Hepatocyte (in vitro differentiated cells): Measurements from ENCODE around the gene CRYM. TPM values are rescaled to one million over a fixed set of nuclear protein-coding genes. Genes with fewer than 3 reads are reported as not detected.
"Not testable (repeated sequence)": the region's sequence is repeated elsewhere in the genome, so short reads cannot be mapped to it uniquely, and the experiment has no call there.

ENCODE experiments used
- DNase-seq: peaks from one replicate; pipeline ENCODE4 v3.0.0-alpha.2; 2016; ENCODE audit warnings: low spot score
- H2AFZ ChIP-seq: fragments of 200-600 bp; sonication (generic); 2 replicates; pipeline ENCODE4 v1.6.0; 2016; ENCODE audit warnings: antibody characterized with exemption, mild to moderate bottlenecking
- H3K27ac ChIP-seq: fragments of 200-600 bp; sonication (generic); 2 replicates; pipeline ENCODE4 v1.5.1; 2016; ENCODE audit warnings: mild to moderate bottlenecking
- H3K27me3 ChIP-seq: fragments of 200-600 bp; sonication (generic); 2 replicates; pipeline ENCODE4 v1.6.1; 2016
- H3K36me3 ChIP-seq: fragments of 200-600 bp; sonication (generic); replicated peaks from 2 replicates; pipeline ENCODE4 v1.5.1; 2016; ENCODE audit warnings: low read depth; ENCODE audit not compliant: insufficient read depth
- H3K4me1 ChIP-seq: fragments of 200-600 bp; sonication (generic); 2 replicates; pipeline ENCODE4 v1.5.1; 2016; ENCODE audit warnings: mild to moderate bottlenecking, moderate library complexity; ENCODE audit not compliant: insufficient read depth
- H3K4me2 ChIP-seq: fragments of 200-600 bp; sonication (generic); 2 replicates; pipeline ENCODE4 v1.6.0; 2016
- H3K4me3 ChIP-seq: fragments of 200-600 bp; sonication (generic); 2 replicates; pipeline ENCODE4 v1.5.1; 2016; ENCODE audit warnings: mild to moderate bottlenecking
- H3K79me2 ChIP-seq: fragments of 200-600 bp; sonication (generic); 2 replicates; pipeline ENCODE4 v1.6.0; 2017; ENCODE audit warnings: mild to moderate bottlenecking
- H3K9me2 ChIP-seq: fragments of 200-600 bp; sonication (generic); replicated peaks from 2 replicates; pipeline ENCODE4 v1.6.0; 2017; ENCODE audit warnings: mild to moderate bottlenecking; ENCODE audit not compliant: insufficient read depth
- H3K9me3 ChIP-seq: fragments of 200-600 bp; sonication (generic); 2 replicates; pipeline ENCODE4 v1.5.1; 2016; ENCODE audit warnings: low read depth, mild to moderate bottlenecking
- H4K20me1 ChIP-seq: fragments of 200-600 bp; sonication (generic); 2 replicates; pipeline ENCODE4 v1.6.0; 2016; ENCODE audit warnings: mild to moderate bottlenecking; ENCODE audit not compliant: insufficient read depth, poor library complexity, severe bottlenecking
- EZH2 ChIP-seq: fragments of 200-600 bp; sonication (generic); IDR thresholded peaks from 2 replicates; pipeline ENCODE4 v1.6.1; 2016; ENCODE audit warnings: antibody characterized with exemption, mild to moderate bottlenecking, borderline replicate concordance
- EZH2phosphoT487 ChIP-seq: fragments of 200-600 bp; sonication (generic); IDR thresholded peaks from one replicate; pipeline ENCODE4 v1.6.1; 2018; ENCODE audit warnings: antibody characterized with exemption, mild to moderate bottlenecking, low read depth, moderate library complexity; ENCODE audit not compliant: unreplicated experiment, severe bottlenecking
- WGBS: methylation state at CpG from one replicate; pipeline ENCODE4 v1.1.6; 2016; ENCODE audit warnings: low lambda C conversion rate; ENCODE audit errors: missing lambda C conversion rate; 5-methylcytosine and 5-hydroxymethylcytosine counted together
- polyA plus RNA-seq: library from polyadenylated mRNA; unstranded; fragments of >200 nt; fragmentation: Nextera tagmentation; extraction: Ambion mirVana; gene quantifications from 2 replicates; pipeline ENCODE4 v1.2.1, GENCODE V29; 2016
- total RNA-seq: library from RNA; depleted of rRNA; stranded (reverse); fragments of >200 nt; gene quantifications from 2 replicates; pipeline ENCODE4 v1.2.3, GENCODE V29; 2014
- TF ChIP-seq, protein P1 (sequence below): fragments of 200-600 bp; sonication (generic); IDR thresholded peaks from 2 replicates; pipeline ENCODE4 v1.5.1; 2016; ENCODE audit warnings: antibody characterized with exemption, mild to moderate bottlenecking; ENCODE audit not compliant: poor library complexity

The CRYM gene
- total and polyA plus RNA-seq, 2 experiments from 2014 or later: 5.7 to 6.3 TPM

DNA sequence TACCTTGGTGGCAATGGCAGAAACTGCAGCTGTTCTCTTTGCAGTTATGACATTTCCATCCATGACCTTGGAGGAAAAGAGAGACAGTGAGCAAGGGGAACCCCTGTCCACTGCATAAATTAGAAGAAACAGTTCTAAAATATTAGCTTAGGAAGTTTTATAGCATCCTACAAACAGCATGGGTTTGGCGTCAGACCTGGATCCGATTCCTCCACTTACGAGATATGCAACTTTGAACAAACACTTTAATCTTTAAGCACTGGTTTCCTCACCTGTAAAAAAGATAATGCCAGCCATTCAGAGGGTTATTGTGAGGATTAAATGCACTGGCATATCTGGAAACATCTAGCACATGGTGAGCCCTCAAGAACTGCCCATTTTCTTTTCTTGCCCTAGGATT lies 2.6 kb downstream of the CRYM start:
- Histone ChIP-seq H3K4me2 (no peak overlapping the region), H3K9me3 (no peaks in the 10 kb centered on the region), H2AFZ (no peak overlapping the region), H3K27me3 (peaks cover 14% of the 10 kb centered on the region), H4K20me1 (no peaks in the 10 kb centered on the region), H3K9me2 (no peaks in the 10 kb centered on the region), H3K27ac (no peak overlapping the region), H3K4me1 (no peaks in the 10 kb centered on the region), H3K36me3 (no peaks in the 10 kb centered on the region), H3K79me2 (no peaks in the 10 kb centered on the region), H3K4me3 (no peak overlapping the region)
- DNase-seq: no peak
- WGBS: 80% methylated on average over 3 of the region's 3 CpGs
- TF ChIP-seq EZH2phosphoT487: no peak
- TF ChIP-seq, protein P1, sequence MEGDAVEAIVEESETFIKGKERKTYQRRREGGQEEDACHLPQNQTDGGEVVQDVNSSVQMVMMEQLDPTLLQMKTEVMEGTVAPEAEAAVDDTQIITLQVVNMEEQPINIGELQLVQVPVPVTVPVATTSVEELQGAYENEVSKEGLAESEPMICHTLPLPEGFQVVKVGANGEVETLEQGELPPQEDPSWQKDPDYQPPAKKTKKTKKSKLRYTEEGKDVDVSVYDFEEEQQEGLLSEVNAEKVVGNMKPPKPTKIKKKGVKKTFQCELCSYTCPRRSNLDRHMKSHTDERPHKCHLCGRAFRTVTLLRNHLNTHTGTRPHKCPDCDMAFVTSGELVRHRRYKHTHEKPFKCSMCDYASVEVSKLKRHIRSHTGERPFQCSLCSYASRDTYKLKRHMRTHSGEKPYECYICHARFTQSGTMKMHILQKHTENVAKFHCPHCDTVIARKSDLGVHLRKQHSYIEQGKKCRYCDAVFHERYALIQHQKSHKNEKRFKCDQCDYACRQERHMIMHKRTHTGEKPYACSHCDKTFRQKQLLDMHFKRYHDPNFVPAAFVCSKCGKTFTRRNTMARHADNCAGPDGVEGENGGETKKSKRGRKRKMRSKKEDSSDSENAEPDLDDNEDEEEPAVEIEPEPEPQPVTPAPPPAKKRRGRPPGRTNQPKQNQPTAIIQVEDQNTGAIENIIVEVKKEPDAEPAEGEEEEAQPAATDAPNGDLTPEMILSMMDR: no peak
- TF ChIP-seq EZH2: no peak

DNA sequence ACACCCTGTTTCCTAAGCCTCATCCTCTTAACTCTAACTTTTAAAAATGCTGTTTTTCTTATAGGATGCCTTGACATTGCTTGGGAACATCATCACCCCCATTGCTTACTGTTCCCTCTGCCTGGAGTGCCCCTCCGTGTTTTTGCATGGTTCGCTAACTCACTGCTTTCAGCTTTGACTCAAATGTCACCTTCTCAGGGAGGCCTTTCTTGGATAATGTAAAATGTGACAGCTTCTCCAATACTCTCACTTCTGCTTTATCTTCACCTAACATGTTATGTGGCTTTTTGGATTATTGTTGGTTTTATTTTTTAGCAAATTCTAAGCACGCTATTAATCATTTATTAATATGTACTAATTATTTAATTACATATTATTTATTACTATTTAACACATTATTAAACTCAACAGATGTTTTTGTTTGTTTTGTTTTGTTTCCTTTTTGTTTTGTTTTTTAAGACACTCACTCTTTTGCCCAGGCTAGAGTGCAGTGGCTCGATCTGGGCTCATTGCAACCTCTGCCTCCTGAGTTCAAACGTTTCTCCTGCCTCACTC lies 3.8 kb downstream of the CRYM start:
- Histone ChIP-seq H3K27ac (no peak overlapping the region), H3K79me2 (no peaks in the 10 kb centered on the region), H3K9me2 (no peaks in the 10 kb centered on the region), H3K4me1 (no peaks in the 10 kb centered on the region), H3K27me3 (peaks cover 14% of the 10 kb centered on the region), H4K20me1 (no peaks in the 10 kb centered on the region), H3K9me3 (no peaks in the 10 kb centered on the region), H2AFZ (no peak overlapping the region), H3K4me2 (no peak overlapping the region), H3K4me3 (no peak overlapping the region), H3K36me3 (no peaks in the 10 kb centered on the region)
- TF ChIP-seq EZH2phosphoT487: no peak
- TF ChIP-seq, protein P1: no peak
- TF ChIP-seq EZH2: no peak
- no peak for DNase-seq
- 85% methylated on average over 5 of the region's 5 CpGs for WGBS

DNA sequence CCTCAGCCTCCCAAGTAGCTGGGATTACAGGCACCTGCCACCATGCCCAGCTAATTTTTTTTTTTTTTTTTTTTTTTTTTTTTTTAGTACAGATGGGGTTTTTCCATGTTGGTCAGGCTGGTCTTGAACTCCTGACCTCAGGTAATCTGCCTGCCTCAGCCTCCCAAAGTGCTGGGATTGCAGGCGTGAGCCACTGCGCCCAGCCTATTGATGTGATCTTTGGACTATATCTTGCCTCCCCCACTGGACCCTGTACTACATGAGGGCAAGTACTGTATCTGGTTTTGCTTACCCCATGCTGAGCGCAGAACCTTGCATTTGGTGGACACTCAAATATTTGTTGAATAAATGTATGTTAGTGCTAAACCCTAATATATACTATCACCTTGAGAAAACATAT lies 5.3 kb downstream of the CRYM start:
- H3K4me1 ChIP-seq, H4K20me1 ChIP-seq, H3K27ac ChIP-seq, H3K9me3 ChIP-seq, DNase-seq, H3K4me3 ChIP-seq, H3K79me2 ChIP-seq, H3K36me3 ChIP-seq, H3K9me2 ChIP-seq, H3K4me2 ChIP-seq, H2AFZ ChIP-seq: not testable (repeated sequence)
- 92% methylated on average over 3 of the region's 3 CpGs for WGBS
- peaks cover 12% of the 10 kb centered on the region for H3K27me3 ChIP-seq

DNA sequence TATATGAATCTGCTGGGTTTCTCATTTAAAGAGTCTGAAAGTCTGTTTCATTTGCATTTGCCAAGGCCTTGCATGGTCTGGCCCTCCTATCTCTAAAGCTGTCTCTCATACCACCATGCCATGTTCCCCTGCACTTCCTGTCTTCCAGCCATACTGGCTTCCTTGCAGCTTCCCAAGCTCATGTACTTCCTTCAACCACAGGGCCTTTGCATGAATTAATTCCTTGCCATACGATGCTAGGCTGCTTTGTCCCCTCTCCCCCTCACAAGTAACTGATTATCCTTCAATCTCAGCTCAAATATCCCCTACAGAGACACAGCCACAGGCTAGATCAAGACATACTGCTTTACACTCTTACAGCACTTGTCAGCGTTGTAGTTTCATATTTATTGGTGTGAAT lies 5.8 kb downstream of the CRYM start:
- Histone ChIP-seq H4K20me1 (no peaks in the 10 kb centered on the region), H3K4me2 (no peak overlapping the region), H3K9me2 (no peaks in the 10 kb centered on the region), H3K27ac (no peak overlapping the region), H3K36me3 (no peaks in the 10 kb centered on the region), H3K27me3 (peaks cover 7% of the 10 kb centered on the region), H3K4me3 (no peak overlapping the region), H3K79me2 (no peaks in the 10 kb centered on the region), H2AFZ (no peak overlapping the region), H3K4me1 (no peaks in the 10 kb centered on the region), H3K9me3 (no peaks in the 10 kb centered on the region)
- 83% methylated on average over 2 of the region's 2 CpGs for WGBS
- TF ChIP-seq EZH2phosphoT487: no peak
- TF ChIP-seq, protein P1: no peak
- no peak for TF ChIP-seq EZH2
- no peak for DNase-seq
